Stimulated activated CD8-positive, alpha-beta memory T cell treated with anti-CD3 and anti-CD28 coated beads, Interleukin-12 subunit alpha, Interleukin-12 subunit beta, amount 100 ng/mL, for 24 hours (primary cell): ENCODE data around the gene CDC6.

ENCODE experiments used
- DNase-seq: peaks from one replicate; pipeline ENCODE4 v3.0.0-alpha.2; 2020; ENCODE audit errors: extremely low read depth

CDC6 gene

GRCh38 chr17:40287494-40288369 is at the start of gene CDC6:
TSS of gene CDC6 (plus strand) at chr17:40287879. CDS start at chr17:40289421, 1,542 bp downstream.
- peak; percentile 98 for DNase-seq

GRCh38 chr17:40241252-40241834 is 46.3 kb upstream of the CDC6 start:
- DNase-seq = no peak

GRCh38 chr17:40242774-40243173 is 44.9 kb upstream of the CDC6 start:
- no peak for DNase-seq

GRCh38 chr17:40243761-40244160 is 43.9 kb upstream of the CDC6 start:
- DNase-seq = no peak

- DNase-seq = no peak
Observed at GRCh38 chr17:40244255-40244654, 43.4 kb upstream of the CDC6 start.

- DNase-seq = no peak
Observed at GRCh38 chr17:40247926-40248495, 39.7 kb upstream of the CDC6 start.

- DNase-seq = no peak
Observed at GRCh38 chr17:40248507-40248906, 39.2 kb upstream of the CDC6 start.

GRCh38 chr17:40251576-40251975 is 36.1 kb upstream of the CDC6 start:
- no peak for DNase-seq

- DNase-seq = no peak
Observed at GRCh38 chr17:40253565-40253964, 34.1 kb upstream of the CDC6 start.

GRCh38 chr17:40259505-40259904 is 28.2 kb upstream of the CDC6 start:
- no peak for DNase-seq

GRCh38 chr17:40260528-40260927 is 27.2 kb upstream of the CDC6 start:
- DNase-seq = no peak

- DNase-seq = no peak
Observed at GRCh38 chr17:40264458-40265185, 23.1 kb upstream of the CDC6 start.

GRCh38 chr17:40265337-40265736 is 22.3 kb upstream of the CDC6 start:
- DNase-seq = no peak

GRCh38 chr17:40266882-40267281 is 20.8 kb upstream of the CDC6 start:
- DNase-seq = no peak

GRCh38 chr17:40268141-40268712 is 19.5 kb upstream of the CDC6 start:
- DNase-seq = no peak

- no peak for DNase-seq
Observed at GRCh38 chr17:40278414-40278813, 9.3 kb upstream of the CDC6 start.

- DNase-seq = no peak
Observed at GRCh38 chr17:40279402-40279801, 8.3 kb upstream of the CDC6 start.

GRCh38 chr17:40281663-40282062 is 6.0 kb upstream of the CDC6 start:
- no peak for DNase-seq

- DNase-seq = no peak
Observed at GRCh38 chr17:40283662-40284061, 4.0 kb upstream of the CDC6 start.

GRCh38 chr17:40284085-40284713 is 3.5 kb upstream of the CDC6 start:
- DNase-seq = no peak

GRCh38 chr17:40286473-40286872 is 1.2 kb upstream of the CDC6 start:
- no peak for DNase-seq

- DNase-seq = no peak
Observed at GRCh38 chr17:40287159-40287493, 553 bp upstream of the CDC6 start.
